ENCODE measurements around the gene MYZAP.

The MYZAP gene

DNA sequence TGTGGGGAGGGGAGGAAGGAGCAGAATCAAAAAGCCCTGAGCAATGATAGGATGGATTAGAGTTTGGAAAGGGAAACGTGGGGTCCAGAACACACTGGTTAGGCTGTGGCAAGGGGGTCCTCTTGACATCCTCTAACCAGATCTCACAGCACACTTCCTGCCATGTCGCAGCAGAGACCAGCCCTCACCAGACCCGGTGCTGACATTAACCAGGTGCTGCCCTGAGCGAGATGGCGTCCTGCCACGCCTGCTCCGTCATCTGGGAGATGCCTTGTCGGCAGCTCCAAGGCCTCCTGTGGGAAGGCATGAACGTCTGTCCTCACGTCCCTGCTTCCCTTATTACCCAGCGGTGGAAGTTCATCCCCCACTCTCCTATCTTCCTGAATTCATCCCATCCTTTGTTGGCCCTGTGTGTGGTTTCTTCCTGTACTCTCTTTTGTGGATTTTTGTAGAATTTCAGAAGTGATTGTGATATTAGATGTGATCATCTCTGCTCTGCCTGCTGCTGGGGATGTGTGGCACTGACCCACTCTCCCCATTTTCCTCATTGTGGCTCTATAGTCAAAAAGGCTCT lies 29.4 kb upstream of the MYZAP start:
- DNase-seq (ENCODE audit: low spot score), result no peak

DNA sequence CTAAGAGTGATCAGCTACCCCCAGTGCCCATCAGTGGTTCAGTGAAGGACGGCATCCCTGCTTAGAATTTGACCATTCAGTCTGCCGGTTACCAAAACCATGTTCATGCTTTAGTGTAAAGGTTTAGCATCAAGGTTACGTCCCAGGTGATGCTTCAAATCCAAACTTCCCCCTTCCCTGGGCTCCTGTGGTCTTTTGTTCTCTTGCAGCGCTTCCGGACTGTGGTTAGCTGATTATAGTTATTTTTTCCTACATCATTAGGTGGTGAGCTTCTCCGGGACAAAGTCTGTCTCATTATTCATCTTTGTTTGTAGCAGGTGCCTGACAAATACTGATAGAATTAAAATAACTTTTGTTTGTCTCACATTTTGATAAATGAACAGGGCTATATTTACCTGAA lies 28.3 kb upstream of the MYZAP start:
- DNase-seq (ENCODE audit: low spot score), result no peak

DNA sequence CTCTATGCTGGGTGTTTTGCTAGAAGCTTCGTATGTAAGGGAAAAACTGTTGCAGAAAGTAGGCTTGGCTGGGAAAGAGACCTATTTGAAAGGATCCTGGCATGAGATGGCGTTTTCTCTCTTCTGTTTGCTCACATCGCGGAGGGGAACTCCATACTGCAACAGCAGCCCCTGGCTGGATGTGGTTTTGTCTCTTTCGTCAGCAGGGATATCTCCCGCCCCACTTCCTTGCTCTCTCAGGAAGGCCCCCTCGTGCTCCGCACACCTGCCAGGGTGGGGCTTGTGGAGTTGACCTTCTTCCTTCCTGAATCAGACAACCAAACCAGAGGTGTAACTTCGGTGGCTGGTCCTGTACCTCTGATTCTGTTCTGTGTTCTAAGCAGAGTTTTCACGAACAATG lies 26.4 kb upstream of the MYZAP start:
- no peak for DNase-seq (ENCODE audit: low spot score)

DNA sequence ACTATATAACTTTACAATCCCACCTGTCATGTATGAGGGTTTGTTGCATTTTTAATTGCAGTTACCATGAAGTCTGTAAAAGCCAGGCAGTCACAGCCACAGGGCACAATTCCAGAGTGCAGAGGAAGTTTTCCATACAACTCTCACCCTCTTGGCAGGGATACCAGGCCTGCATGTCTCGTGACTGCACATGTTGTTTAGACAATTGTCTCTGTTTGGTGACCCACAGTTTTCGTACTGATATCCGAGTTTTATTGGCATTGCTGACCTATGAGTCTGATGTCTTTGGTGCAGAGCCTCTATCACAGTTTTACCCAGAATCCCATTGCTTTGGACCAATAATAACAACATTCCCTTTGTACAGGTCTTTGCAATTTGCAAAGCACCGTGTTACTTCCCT lies 24.9 kb upstream of the MYZAP start:
- DNase-seq (ENCODE audit: low spot score), result no peak

DNA sequence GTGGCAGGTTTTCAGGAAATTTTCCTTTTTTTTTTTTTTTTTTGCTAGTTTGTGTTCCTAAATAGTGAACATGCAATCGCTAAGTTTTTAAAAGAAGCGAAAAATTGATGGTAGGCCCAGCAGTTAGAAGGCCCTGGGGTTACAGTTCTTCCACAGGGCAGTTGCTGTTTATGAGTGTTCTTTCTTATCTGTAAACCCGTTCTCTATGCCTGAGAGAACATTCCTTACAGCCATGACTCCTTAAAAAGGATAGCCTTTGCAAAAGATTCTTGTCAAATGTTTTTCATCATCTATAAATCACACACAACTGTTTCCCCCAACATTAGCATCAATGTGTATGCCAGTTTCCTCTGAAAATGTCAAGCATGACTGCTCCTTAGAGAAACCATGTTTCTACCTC lies 23.8 kb upstream of the MYZAP start:
- DNase-seq (ENCODE audit: low spot score), result no peak

DNA sequence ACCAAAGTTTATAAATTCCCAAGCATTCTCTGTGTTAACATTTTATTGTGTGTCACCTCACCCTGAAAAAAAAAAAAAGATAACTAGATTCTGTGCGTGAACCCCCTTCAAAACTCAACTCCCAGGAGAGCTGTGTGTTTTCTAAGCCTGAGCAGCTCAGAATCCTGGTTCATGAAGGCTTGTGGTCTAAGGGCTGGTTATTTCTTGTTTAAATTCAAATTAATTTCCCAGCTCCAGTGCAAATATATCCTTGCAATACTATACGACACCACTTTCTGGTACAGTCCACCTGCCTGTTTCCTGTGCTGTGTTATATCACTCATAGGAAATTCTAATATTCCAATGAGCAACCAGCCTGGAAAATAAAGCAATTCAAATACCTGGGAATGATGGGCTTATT lies 23.4 kb upstream of the MYZAP start:
- DNase-seq (ENCODE audit: low spot score), result no peak

DNA sequence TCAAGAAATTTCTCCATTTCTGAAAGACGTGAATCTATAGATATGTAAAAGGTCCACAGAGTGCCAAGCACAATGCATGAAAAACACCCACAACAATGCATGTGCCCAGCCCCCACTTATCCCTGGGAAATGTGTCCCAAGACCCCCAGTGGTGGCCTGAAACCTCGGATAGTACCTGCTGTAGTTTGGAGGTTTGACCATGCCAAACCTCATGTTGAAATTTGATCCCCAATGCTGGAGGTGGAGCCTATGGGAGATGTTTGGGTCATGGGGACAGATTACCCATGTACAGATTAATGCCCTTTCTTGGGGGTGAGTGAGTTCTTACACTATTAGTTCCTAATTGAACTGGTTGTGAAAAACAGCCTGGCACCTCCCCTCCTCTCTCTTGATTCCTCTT lies 21.4 kb upstream of the MYZAP start:
- DNase-seq (ENCODE audit: low spot score), result no peak

DNA sequence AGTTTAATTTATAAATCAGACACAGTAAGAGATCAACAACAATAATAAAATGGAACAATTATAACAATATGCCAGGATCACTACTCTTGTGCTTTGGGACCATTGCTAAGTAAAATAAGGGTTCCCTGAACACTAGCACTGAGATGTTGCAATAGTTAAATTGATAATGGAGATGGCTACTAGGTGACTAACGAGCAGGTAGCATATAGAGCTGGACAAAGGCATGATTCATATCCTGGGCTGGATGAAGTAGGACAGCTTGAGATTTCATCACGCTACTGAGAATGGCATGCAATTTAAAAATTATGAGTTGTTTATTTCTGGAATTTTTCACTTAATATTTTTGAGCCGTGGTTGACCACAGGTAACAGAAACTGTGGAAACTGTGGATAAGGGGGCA lies 20.7 kb upstream of the MYZAP start:
- peak; percentile 33 for DNase-seq (ENCODE audit: low spot score)

DNA sequence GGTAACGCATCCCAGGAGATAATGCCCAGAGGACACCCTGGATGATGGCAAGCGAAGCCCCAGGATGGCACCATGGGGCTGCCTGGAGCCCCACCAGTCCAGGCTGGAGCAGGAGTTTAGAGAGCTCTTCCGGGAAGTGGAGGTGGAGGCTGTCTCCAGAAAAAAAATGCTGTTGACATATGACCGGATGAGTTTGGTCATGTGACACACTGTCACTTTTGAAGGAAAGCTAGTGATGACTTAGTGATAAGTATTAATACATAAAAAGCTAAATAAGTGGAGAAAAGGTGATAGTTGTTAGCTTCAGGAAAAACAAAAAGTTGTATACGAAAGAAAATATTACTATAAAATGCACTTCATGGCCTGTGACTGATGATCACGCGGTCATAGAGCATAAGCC lies 20.0 kb upstream of the MYZAP start:
- no peak for DNase-seq (ENCODE audit: low spot score)

DNA sequence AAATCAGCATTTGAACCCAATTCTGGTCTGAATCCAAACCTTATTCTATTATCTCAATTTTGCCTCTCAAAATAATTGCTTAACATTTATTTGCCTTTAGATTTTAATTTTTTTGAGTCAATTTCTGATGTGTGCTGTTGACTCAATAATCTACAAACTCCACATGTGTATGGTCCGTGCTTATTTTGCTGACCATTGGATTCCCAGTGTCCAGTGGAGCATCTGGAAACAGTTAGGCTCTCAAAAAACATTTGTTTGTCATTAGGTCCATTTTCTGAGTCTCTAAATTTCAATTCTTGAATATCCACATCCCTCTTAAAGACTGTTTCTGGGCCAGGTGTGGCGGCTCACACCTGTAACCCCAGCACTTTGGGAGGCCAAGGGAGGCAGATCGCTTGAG lies 19.2 kb upstream of the MYZAP start:
- peak; percentile 52 for DNase-seq (ENCODE audit: low spot score)

DNA sequence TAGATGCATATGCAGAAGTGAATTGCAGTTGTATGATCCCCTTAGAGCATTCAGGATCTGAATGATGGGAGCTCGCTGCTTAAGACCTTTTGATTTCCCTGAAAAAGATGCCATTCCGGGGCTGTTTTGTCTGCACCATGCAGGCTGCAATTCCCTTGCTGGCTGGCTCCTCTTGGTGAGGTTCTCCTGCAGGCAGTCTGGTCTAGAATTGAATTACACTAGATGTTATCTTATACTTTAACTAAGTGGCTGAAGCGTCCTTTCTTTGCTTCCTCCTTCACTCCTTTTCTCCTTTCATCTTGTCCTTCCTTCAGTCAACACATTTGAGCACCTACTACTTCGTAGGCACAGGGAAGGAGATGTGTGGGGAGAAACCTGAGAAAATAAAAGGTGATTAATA lies 18.6 kb upstream of the MYZAP start:
- no peak for DNase-seq (ENCODE audit: low spot score)

DNA sequence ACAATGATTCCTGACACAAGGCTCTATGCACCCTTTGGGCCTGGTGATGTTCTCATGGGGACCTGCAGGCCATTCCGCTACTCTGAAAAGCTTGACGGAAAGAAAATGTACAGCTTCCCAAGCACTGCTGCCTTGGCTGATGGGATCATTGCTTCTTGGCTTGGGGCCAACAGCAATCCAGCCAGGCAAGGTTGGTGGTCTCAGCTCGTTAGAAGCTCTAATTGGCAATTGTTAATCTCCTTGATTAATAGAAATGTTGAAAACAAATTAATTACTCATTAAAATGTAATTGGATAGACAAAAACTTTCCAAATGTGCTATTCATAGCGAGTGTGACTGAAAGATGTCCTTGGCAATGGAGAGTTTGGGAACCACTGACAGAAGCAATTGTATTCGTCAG lies 16.3 kb upstream of the MYZAP start:
- DNase-seq (ENCODE audit: low spot score), result no peak

DNA sequence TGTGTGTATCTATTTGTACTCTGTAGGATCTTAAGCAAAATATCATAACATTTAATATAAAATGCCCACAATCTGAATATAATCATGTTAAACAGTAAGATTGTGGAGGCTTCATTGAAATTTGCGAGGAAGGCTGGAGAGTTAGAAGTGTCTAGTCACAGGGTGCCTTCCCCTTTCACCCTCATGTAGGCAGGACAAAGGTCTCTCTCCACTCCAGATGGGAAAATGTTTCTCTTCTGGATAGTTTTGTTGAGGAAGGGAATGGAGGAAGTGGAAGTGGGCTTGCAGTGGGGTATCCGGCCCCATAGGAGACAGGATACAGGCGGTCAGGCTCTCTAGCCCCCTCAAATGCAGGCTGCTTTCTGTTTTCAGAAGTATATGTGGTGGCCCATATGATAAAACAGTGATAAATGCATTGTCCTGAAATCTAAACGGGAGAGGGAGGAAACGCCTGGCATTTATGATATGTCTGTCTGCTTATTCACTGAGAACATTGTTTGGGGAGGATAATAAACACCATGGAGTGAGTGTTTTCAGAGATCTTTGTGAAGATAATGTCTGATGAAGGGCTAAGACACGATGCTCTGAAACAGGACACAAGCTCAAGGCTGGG lies 13.3 kb upstream of the MYZAP start:
- no peak for DNase-seq (ENCODE audit: low spot score)

DNA sequence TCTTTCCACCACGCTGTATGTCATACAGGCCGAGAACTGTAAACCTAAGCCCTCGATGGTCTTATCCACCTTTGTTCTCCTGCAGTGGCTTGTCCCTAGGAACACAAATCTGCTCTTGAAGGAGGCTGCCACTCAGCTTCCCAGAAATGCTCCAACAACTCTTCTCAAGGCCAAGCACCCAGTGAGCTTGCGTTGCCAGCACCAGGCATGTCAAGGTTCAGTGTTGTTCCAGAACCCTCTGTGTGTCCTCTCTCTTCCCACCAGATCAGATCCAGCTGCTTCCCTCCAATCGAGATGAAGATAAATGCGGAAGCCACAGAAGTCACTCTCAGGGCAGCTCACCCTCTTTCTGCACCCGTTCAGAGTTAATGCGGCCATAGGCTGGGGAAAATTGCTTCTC lies 11.3 kb upstream of the MYZAP start:
- no peak for DNase-seq (ENCODE audit: low spot score)

DNA sequence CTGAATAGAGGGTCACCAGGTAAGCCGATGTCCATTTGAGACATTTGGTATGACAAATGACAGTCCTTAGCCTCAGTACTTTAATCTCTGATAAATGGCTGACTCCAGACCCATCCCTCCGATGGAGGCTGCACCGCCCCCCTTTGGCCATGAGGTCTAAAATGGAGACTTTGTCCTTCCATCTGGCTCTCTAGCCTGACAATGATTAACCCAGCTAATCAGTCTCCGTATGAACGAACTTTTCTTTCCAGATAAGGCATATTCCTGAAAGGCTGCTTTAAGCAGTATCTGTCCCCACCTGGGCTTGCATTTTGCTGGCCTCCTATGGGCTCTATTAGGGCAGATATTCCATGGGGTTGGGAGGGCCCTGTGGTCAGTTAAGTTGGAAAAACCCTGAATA lies 10.8 kb upstream of the MYZAP start:
- DNase-seq (ENCODE audit: low spot score), result no peak

DNA sequence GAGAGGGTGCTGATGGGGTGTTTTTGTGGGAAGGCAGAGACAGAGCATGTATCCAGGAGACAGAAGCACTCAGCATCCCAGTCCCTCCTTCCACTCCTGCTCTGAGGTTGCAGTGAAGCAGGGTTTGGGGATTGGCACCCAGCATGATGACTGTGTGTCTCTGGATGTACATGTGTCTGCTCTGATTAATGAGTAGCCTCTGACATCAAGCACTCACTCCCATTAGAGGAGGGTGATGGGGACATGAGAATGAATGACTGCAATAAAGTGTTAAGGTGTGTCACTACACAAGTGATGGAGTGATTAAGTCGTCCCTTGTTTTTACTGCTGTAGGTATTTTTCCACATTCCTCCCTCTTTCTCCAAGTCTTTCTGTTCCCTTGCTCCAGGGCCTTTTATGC lies 9.6 kb upstream of the MYZAP start:
- no peak for DNase-seq (ENCODE audit: low spot score)

DNA sequence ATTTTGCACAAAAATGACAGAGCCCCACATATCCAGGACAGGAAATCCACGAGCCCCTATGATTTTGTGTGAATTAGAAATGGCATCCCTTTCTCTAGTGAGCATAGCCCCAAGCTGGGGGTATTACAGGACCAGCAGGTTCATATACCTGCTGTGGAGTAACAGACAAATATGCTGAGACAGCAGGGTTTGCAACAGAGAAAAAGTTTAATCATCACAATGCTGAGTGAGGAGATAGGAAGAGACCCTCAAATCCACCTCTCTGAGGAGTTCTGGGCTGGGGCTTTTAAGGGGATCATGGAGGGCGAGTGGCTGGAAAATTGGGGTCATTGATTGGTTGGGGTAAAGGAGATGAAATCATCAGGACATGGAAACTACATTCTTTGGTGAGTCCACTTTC lies 8.4 kb upstream of the MYZAP start:
- DNase-seq (ENCODE audit: low spot score), result no peak

DNA sequence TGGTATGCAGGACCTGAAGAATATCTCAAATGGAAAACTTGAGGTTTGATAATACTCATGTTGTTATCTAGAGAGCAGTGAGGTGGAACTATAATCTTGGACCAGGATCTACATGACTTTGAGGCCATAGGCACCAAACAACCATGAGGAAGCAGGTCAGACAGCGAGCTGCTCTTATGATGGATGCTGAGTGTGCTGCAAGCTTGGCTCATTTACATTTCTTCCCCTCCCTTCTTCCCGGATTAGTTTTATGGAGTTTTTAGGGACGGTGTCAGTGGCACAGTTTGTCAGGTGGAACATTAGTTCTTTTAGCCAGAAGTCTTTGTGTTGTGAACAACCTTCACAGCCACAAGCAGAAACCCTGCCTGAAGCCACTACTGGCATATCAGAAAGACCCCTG lies 8.0 kb upstream of the MYZAP start:
- DNase-seq (ENCODE audit: low spot score), result no peak

DNA sequence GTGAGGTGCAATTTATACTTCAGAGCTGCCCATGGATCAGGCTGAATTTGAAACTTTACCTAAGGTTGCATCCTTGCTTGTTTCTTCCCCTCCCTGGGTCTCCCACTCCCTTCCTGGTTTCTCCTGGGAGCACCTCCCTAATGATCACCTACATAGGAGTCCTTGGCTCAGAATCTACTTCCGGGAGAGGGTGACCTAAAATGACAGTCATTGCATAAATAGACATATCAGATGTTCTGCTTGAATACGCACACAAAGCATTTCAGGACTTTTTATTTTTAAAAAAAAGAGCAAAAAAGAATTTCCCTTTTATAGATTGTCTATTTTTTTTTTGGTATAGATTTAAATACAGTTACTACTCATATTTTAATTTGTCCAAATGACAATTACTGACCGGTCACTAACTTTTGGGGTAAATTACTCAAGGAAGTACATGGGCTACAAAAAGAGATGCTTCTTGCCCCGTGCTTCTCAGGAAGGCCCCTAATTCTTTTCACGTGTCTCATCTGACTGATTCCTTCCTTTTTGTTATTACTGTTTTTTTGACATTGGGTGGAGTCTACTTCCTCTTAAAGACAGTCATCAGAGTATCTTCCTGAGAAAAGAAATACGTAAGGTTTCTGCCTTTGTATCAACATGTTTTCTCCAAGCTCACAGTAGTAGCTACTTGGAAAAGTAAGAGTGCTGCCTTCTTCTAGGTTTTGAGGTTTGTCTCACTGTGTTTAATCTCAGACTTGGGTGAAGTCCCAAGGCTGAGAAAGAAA lies 4.9 kb upstream of the MYZAP start:
- DNase-seq (ENCODE audit: low spot score), result no peak

DNA sequence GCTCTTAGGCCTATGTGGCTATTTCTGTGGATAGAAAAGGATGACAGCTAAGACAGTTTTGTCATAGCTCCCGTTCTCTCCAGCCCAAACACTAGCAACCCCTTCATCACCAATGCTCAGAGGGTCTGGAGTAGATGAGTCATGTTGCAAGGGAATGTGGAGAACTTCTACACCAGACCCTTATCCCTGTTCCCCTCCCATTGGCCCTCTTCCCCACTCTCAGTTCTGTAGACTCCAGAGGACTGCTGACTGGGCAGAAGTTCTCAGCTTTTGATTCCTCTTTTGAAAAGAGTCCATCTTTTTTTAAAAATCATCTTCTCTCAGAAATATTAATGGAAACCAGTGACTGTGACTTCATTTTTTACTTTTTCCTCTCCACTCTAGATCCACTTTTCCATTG lies 2.4 kb upstream of the MYZAP start:
- DNase-seq (ENCODE audit: low spot score), result no peak

DNA sequence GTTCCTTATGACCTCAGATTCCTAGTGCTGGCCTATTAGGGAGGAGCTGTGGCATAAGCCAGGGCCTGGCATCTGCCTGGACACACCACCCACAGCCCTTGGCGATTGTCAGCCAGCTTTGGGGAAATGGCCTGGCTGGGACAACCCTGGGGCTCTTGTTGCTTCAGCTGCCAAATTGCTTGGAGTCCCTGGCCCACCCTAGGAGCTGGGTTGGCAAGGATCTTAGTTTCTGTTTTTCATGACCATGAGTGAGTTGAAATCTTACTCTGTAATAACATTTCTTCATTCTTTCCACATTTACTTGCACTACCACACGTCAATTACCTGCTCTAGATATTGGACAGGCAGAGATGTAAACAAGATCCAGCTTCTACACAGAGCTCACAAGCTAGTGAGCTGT lies 1.9 kb upstream of the MYZAP start:
- no peak for DNase-seq (ENCODE audit: low spot score)

DNA sequence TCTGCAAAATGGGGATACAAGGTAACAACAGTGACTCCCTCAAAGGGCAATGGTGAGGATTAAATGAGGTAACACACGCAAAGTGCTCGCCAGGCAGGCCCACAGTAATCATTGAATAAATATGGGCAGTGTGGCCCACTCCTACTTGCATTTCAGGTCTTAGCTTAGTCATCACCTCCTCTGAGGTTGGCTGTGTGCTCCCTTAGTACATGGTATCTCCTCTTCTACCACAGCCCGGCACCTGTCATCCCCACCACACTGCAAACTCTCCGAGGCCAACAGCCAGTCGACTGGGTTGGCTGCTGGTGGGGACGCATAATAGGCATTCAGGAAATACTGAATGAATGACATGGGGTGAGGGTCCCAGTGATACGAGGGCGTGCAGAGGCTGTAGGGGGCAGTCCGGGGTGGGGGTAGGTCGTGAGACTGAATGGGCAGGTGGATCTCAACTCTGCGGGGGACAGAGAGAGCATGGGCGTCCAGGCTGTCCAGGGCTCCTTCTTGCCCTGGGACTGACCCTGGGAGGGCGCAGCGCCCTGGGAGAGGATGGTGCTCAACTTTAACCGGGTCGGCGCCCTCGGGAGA lies 375 bp upstream of the MYZAP start:
- no peak for DNase-seq (ENCODE audit: low spot score)

DNA sequence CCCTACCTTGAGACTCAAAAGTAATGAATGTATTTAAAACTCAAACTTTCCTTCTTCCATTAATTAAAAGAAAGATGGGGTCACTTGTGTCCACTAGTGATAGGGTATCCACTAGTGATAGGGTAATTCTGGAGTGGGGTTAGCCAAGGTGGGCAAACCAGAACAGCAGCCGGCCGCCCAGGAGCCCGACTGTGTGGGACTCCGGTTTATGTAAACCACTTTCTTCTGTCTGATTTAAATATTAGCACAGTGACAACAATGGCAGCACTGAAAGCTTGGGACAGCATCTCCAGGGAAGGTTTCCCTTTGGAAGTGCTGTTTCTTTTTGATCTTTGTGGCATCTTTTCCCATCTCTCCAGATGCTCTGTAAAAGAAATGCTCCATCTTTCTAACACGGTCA lies 722 bp downstream of the MYZAP start:
- DNase-seq (ENCODE audit: low spot score), result no peak

Measured in GM03348 (cell line).